K562 (cell line): ENCODE data around the gene NT5C3B. TPM values are rescaled to one million over a fixed set of nuclear protein-coding genes. Genes with fewer than 3 reads are reported as not detected.
A peak's percentile ranks its signal among the peaks of the same experiment; 100 is the strongest.

Source experiments
- ATF7 ChIP-seq: fragments of 450-650 bp; IDR thresholded peaks from 2 replicates; pipeline ENCODE4 v1.7.1; 2014; ENCODE audit warnings: mild to moderate bottlenecking, moderate library complexity
- E2F4 ChIP-seq: sonication (generic); formaldehyde crosslinking; IDR thresholded peaks from 2 replicates; pipeline ENCODE4 v1.8.0; 2022; ENCODE audit warnings: mild to moderate bottlenecking, low read depth, missing genetic modification reagents
- ETV6 ChIP-seq, 3 experiments: fragments of 150-350 bp in 1 of 3; sonication (generic) in 1 of 3; formaldehyde crosslinking in 1 of 3; IDR thresholded peaks; 2 replicates each; pipeline versions ENCODE4 v1.6.1 to v1.8.0; 2014 to 2022; ENCODE audit warnings: borderline replicate concordance in 2 of 3, low read depth in 2 of 3, antibody characterized with exemption in 1 of 3, low read length in 1 of 3, mild to moderate bottlenecking in 1 of 3, missing genetic modification reagents in 1 of 3
- GATAD2B ChIP-seq: fragments of 450-650 bp; IDR thresholded peaks from 2 replicates; pipeline ENCODE4 v1.6.1; 2017; ENCODE audit warnings: mild to moderate bottlenecking, borderline replicate concordance
- HNRNPLL ChIP-seq: fragments of 200-400 bp; formaldehyde crosslinking; IDR thresholded peaks from 2 replicates; pipeline ENCODE4 v1.6.1; 2017; ENCODE audit warnings: low read length, low read depth, mild to moderate bottlenecking; ENCODE audit not compliant: poor library complexity, severe bottlenecking
- KLF1 ChIP-seq: fragments of 450-650 bp; IDR thresholded peaks from 2 replicates; pipeline ENCODE4 v1.6.1; 2016; ENCODE audit warnings: missing genetic modification characterization, missing compliant biosample characterization
- MBD1 ChIP-seq: fragments of 250-450 bp; sonication (Bioruptor Pico); IDR thresholded peaks from 2 replicates; pipeline ENCODE4 v1.8.0; 2022; ENCODE audit warnings: inconsistent platforms
- NCOR1 ChIP-seq: fragments of 450-650 bp; IDR thresholded peaks from 2 replicates; pipeline ENCODE4 v1.6.1; 2016; ENCODE audit warnings: mild to moderate bottlenecking, moderate library complexity
- PHB ChIP-seq: fragments of 250-450 bp; sonication (Bioruptor Pico); IDR thresholded peaks from 2 replicates; pipeline ENCODE4 v1.5.0; 2021
- PHF21A ChIP-seq: fragments of 450-650 bp; IDR thresholded peaks from 2 replicates; pipeline ENCODE4 v1.6.1; 2017; ENCODE audit warnings: low read depth, borderline replicate concordance
- POLR3G ChIP-seq: IDR thresholded peaks from 2 replicates; pipeline ENCODE4 v1.6.1; 2011; ENCODE audit not compliant: insufficient read length, insufficient replicate concordance; ENCODE audit errors: extremely low read depth
- PRMT5 ChIP-seq: sonication (generic); formaldehyde crosslinking; IDR thresholded peaks from 2 replicates; pipeline ENCODE4 v1.5.0; 2020; ENCODE audit warnings: missing genetic modification reagents
- SFPQ ChIP-seq: fragments of 200-400 bp; formaldehyde crosslinking; IDR thresholded peaks from 2 replicates; pipeline ENCODE4 v1.6.1; 2017; ENCODE audit warnings: mild to moderate bottlenecking, low read depth, low read length, moderate library complexity
- SPI1 ChIP-seq: IDR thresholded peaks from 2 replicates; pipeline ENCODE4 v1.6.1; 2011; ENCODE audit warnings: low read depth, low read length, control low read depth, borderline replicate concordance
- TAF7 ChIP-seq: fragments of 450-650 bp; IDR thresholded peaks from 2 replicates; pipeline ENCODE4 v1.6.1; 2016; ENCODE audit warnings: missing genetic modification characterization, missing compliant biosample characterization
- TBL1XR1 ChIP-seq, 2 experiments: IDR thresholded peaks; 2 replicates each; pipeline ENCODE4 v1.6.1; 2012; ENCODE audit warnings: improper control_type of control experiment in 2 of 2, low read length in 2 of 2, mild to moderate bottlenecking in 1 of 2
- TBP ChIP-seq: optimal IDR thresholded peaks from 2 replicates; pipeline ENCODE3; 2011; ENCODE audit warnings: low read depth, low read length, improper control_type of control experiment
- TFAP4 ChIP-seq: sonication (generic); formaldehyde crosslinking; IDR thresholded peaks from 2 replicates; pipeline ENCODE4 v1.8.0; 2022; ENCODE audit warnings: missing genetic modification reagents, mild to moderate bottlenecking, moderate library complexity, borderline replicate concordance
- TRIM24 ChIP-seq, 2 experiments: fragments of 450-650 bp; IDR thresholded peaks; 2 replicates each; pipeline ENCODE4 v1.6.1; 2016
- ZC3H4 ChIP-seq: sonication (generic); formaldehyde crosslinking; IDR thresholded peaks from 2 replicates; pipeline ENCODE4 v1.9.0; 2021; ENCODE audit warnings: missing genetic modification reagents, borderline replicate concordance
- ZNF408 ChIP-seq: fragments of 250-450 bp; sonication (Bioruptor Pico); IDR thresholded peaks from 2 replicates; pipeline ENCODE4 v1.4.0; 2020; ENCODE audit warnings: low read depth, mild to moderate bottlenecking, moderate library complexity
- polyA plus RNA-seq, 8 experiments: library from polyadenylated mRNA; depleted of rRNA in 4 of 8; stranded (reverse) in 5 of 8; unstranded in 3 of 8; fragments of >200 nt; fragmentation: Nextera tagmentation in 2 of 8; fragmentation: Illumina TruSeq in 1 of 8; extraction: Ambion mirVana in 2 of 8; extraction: Trizol in 1 of 8; gene quantifications; 2 replicates each; pipeline versions ENCODE4 v1.2.1 to v1.2.3, GENCODE V29; 2011 to 2014; ENCODE audit warnings: inconsistent platforms in 1 of 8, missing spikeins in 1 of 8
- total RNA-seq, 7 experiments: library from RNA; depleted of rRNA in 6 of 7; stranded (reverse); fragments of >200 nt in 6 of 7; fragmentation: Illumina TruSeq in 2 of 7; extraction: Trizol in 2 of 7; gene quantifications; 2 replicates each; pipeline versions ENCODE4 v1.2.1 to v1.2.3, GENCODE V29; 2011 to 2021; ENCODE audit warnings: low replicate concordance in 1 of 7

Gene NT5C3B
- total and polyA plus RNA-seq, 9 of the 15 experiments (the other 6 are each of a cell fraction or from before 2014, with no cell fraction given): 2.0 to 166 (median 85.0) TPM

- no peak for TF ChIP-seq SPI1
- no peak for TF ChIP-seq HNRNPLL
- TF ChIP-seq PHB: 0 out of 2 replicates have a peak, but pooled peaks have one; percentile 37
- peak; percentile 63; the same call in 1 of the 2 replicates for TF ChIP-seq ATF7
- TF ChIP-seq PRMT5 (CRISPR knock-in tag): no peak
- no peak for TF ChIP-seq TBL1XR1 (IDR thresholded peaks at IDR 0.05; ENCODE audit: low read length in 2 of 2)
- no peak for TF ChIP-seq KLF1
- no peak for TF ChIP-seq TRIM24 (IDR thresholded peaks at IDR 0.05)
- no peak for TF ChIP-seq SFPQ
- no peak for TF ChIP-seq PHF21A
- no peak for TF ChIP-seq ZC3H4
- TF ChIP-seq TBP: peak; percentile 88
- TF ChIP-seq MBD1 (CRISPR knock-in tag): no peak
- TF ChIP-seq GATAD2B: no peak; the same call in 1 of the 2 replicates
- no peak for TF ChIP-seq ZNF408 (CRISPR knock-in tag)
- TF ChIP-seq POLR3G: no peak
- no peak for TF ChIP-seq NCOR1
- TF ChIP-seq TAF7 (tag): peak; percentile 60; the same call in 1 of the 2 replicates
- no peak for TF ChIP-seq ETV6 (IDR thresholded peaks at IDR 0.05; ENCODE audit: borderline replicate concordance in 1 of 2, low read depth in 2 of 2, low read length in 1 of 2)
- no peak for TF ChIP-seq ETV6 (CRISPR knock-in tag; IDR thresholded peaks at IDR 0.05; ENCODE audit: borderline replicate concordance)
- TF ChIP-seq TFAP4 (CRISPR knock-in tag): peak; percentile 40; the same call in 1 of the 2 replicates
- TF ChIP-seq E2F4 (CRISPR knock-in tag): no peak
These were observed 29.0 kb upstream of the NT5C3B start, which contains the start of gene KLHL11 (continued) for GRCh38 chr17:41864836-41865595.
